OCI-LY7 (cell line): ENCODE measurements around the gene PRAMEF20.

ENCODE experiments used
- EZH2phosphoT487 ChIP-seq: fragments of 200-600 bp; sonication (generic); IDR thresholded peaks from 2 replicates; pipeline ENCODE4 v1.6.1; 2018; ENCODE audit warnings: low read depth, borderline replicate concordance, mild to moderate bottlenecking, mixed run types, antibody characterized with exemption, low read length, moderate library complexity, mixed read lengths
- TF ChIP-seq, protein P1 (sequence below): fragments of 200-600 bp; sonication (generic); conservative IDR thresholded peaks from 2 replicates; pipeline ENCODE4 v1.5.1; 2014; ENCODE audit warnings: mild to moderate bottlenecking, antibody characterized with exemption, low read length, moderate library complexity, mixed read lengths

DNA sequence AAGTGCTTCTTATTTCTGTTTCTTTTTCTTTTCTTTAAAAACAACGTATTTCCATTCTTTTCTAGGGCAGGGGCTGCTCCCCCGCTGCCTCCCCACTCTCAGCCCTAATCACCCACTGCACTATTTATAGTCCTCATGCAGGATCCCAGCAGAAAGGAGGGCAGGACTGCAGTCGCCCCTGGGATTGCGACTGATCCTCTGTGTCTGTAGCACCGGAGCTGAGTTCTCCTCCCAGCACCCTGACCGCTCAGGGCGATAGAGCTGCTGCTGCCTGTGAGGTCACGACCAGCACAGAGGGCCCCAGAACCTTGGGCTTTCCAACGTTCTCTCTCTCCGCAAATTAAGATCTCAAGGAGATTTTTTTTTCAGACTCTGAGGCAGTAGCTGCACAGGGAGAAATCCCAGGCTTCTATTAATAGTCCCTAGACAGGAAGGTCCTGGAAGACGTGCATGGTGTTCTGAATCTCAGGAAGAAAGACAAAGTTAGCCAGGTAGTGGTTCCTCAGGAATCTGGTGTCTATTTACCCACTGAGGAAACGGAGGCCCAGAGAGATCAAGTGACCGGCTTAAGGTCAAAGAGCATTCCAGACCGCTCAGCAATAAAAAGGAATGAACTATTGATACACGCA, 46.8 kb downstream of the PRAMEF20 start:
- TF ChIP-seq, protein P1, sequence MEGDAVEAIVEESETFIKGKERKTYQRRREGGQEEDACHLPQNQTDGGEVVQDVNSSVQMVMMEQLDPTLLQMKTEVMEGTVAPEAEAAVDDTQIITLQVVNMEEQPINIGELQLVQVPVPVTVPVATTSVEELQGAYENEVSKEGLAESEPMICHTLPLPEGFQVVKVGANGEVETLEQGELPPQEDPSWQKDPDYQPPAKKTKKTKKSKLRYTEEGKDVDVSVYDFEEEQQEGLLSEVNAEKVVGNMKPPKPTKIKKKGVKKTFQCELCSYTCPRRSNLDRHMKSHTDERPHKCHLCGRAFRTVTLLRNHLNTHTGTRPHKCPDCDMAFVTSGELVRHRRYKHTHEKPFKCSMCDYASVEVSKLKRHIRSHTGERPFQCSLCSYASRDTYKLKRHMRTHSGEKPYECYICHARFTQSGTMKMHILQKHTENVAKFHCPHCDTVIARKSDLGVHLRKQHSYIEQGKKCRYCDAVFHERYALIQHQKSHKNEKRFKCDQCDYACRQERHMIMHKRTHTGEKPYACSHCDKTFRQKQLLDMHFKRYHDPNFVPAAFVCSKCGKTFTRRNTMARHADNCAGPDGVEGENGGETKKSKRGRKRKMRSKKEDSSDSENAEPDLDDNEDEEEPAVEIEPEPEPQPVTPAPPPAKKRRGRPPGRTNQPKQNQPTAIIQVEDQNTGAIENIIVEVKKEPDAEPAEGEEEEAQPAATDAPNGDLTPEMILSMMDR: no peak
- TF ChIP-seq EZH2phosphoT487: no peak
